Activated B cell treated with CpG ODN at 0.5 μM for 24 hours (primary cell): Measurements from ENCODE around the gene CSF2. TPM values are rescaled to one million over a fixed set of nuclear protein-coding genes. Genes with fewer than 3 reads are reported as not detected.
A peak's percentile ranks its signal among the peaks of the same experiment; 100 is the strongest.

Experiments used
- ATAC-seq: fragments of 200-7000 bp; cut with Tn5 transposase; one replicate; pipeline ENCODE4 v1.10.0; 2021; ENCODE audit warnings: low read depth, mild to moderate bottlenecking, moderate library complexity
- CTCF ChIA-PET: fragments of 350-600 bp; sonication (Branson Sonifier 250); formaldehyde crosslinking; loops from one replicate; lab custom pipeline; 2021; ENCODE audit warnings: antibody characterized with exemption; lab: Charles Lee
- POLR2A ChIA-PET: fragments of 350-600 bp; sonication (Branson Sonifier 250); formaldehyde crosslinking; loops from one replicate; lab custom pipeline; 2021; ENCODE audit warnings: antibody characterized with exemption; lab: Charles Lee
- DNase-seq: peaks from one replicate; pipeline ENCODE4 v3.0.0; 2022
- H3K27ac Mint-ChIP-seq: one replicate; pipeline ENCODE4 v1.8.0; 2020; ENCODE audit warnings: mixed read lengths
- H3K27me3 Mint-ChIP-seq: one replicate; pipeline ENCODE4 v1.8.0; 2021; ENCODE audit warnings: mixed read lengths
- H3K36me3 Mint-ChIP-seq: one replicate; pipeline ENCODE4 v1.8.0; 2021; ENCODE audit warnings: low read depth, mixed read lengths
- H3K4me1 Mint-ChIP-seq: one replicate; pipeline ENCODE4 v1.8.0; 2021; ENCODE audit warnings: mixed read lengths
- H3K4me3 Mint-ChIP-seq: one replicate; pipeline ENCODE4 v1.8.0; 2020; ENCODE audit warnings: mild to moderate bottlenecking, mixed read lengths
- H3K9me3 Mint-ChIP-seq: one replicate; pipeline ENCODE4 v1.8.0; 2020; ENCODE audit warnings: mixed read lengths
- CTCF ChIP-seq: fragments of 200-600 bp; IDR thresholded peaks from one replicate; pipeline ENCODE4 v1.8.0; 2022; ENCODE audit warnings: antibody characterized with exemption, mild to moderate bottlenecking
- intact Hi-C: fragments of 100-400 bp; cut with micrococcal nuclease; formaldehyde crosslinking; loops from one replicate; pipeline ENCODE4 v1.15.1; 2024
- total RNA-seq: library from RNA; stranded (reverse); gene quantifications from 2 replicates; pipeline ENCODE4 v1.2.3, GENCODE V29; 2022

Gene CSF2
- total RNA-seq, 1 donor from 2014 or later = not detected

GRCh38 chr5:132094393-132095076 lies 20.9 kb downstream of the CSF2 start:
- Mint-ChIP-seq H3K27me3 (no peaks in the 10 kb centered on the region), H3K9me3 (no peaks in the 10 kb centered on the region), H3K27ac (peak overlapping the region; percentile 84), H3K36me3 (no peaks in the 10 kb centered on the region), H3K4me1 (peaks cover 57% of the 10 kb centered on the region), H3K4me3 (no peak overlapping the region)
- POLR2A ChIA-PET = interaction anchor here (0.8 kb wide), 1 partner anchor 9 kb away, joined by 3 read pairs; no protein-coding TSS in a partner anchor
- intact Hi-C loops = loop anchor here (2.0 kb wide), 1 partner anchor 192 kb away; no protein-coding TSS in a partner anchor
- ATAC-seq (peak; percentile 19), DNase-seq (no peak)
- CTCF ChIA-PET = interaction anchor here (0.6 to 1.8 kb wide), 2 partner anchors 22 to 82 kb away, joined by 3 to 6 read pairs; no protein-coding TSS in a partner anchor
- TF ChIP-seq CTCF = no peak

- no peaks in the 10 kb centered on the region for H3K36me3 Mint-ChIP-seq
- intact Hi-C loops = loop anchor here (2.0 kb wide), 1 partner anchor 192 kb away; no protein-coding TSS in a partner anchor
- peak overlapping the region; percentile 84 for H3K27ac Mint-ChIP-seq
- H3K4me3 Mint-ChIP-seq = peak overlapping the region; percentile 51
- ATAC-seq (no peak), DNase-seq (no peak)
- H3K4me1 Mint-ChIP-seq = peaks cover 60% of the 10 kb centered on the region
- H3K9me3 Mint-ChIP-seq = no peaks in the 10 kb centered on the region
- H3K27me3 Mint-ChIP-seq = no peaks in the 10 kb centered on the region
- no peak for TF ChIP-seq CTCF
- CTCF ChIA-PET = interaction anchor here (0.6 to 1.8 kb wide), 2 partner anchors 23 to 82 kb away, joined by 3 to 6 read pairs; no protein-coding TSS in a partner anchor
- POLR2A ChIA-PET = interaction anchor here (0.8 kb wide), 1 partner anchor 8 kb away, joined by 3 read pairs; no protein-coding TSS in a partner anchor
Observed at GRCh38 chr5:132095077-132095410, 21.5 kb downstream of the CSF2 start.

- Mint-ChIP-seq H3K9me3 (no peaks in the 10 kb centered on the region), H3K4me3 (peak overlapping the region; percentile 51), H3K4me1 (peaks cover 63% of the 10 kb centered on the region), H3K36me3 (no peaks in the 10 kb centered on the region), H3K27ac (peak overlapping the region; percentile 84), H3K27me3 (no peaks in the 10 kb centered on the region)
- no peak for DNase-seq
- no peak for TF ChIP-seq CTCF
- intact Hi-C loops = loop anchor here (2.0 kb wide), 1 partner anchor 191 kb away; no protein-coding TSS in a partner anchor
- CTCF ChIA-PET = interaction anchor here (0.6 to 1.8 kb wide), 3 partner anchors 23 to 81 kb away, joined by 3 to 6 read pairs (median 3); no protein-coding TSS in a partner anchor
- ATAC-seq = peak; percentile 34
- POLR2A ChIA-PET = interaction anchor here (0.6 to 0.8 kb wide), 2 partner anchors 8 to 401 kb away, joined by 3 to 4 read pairs; no protein-coding TSS in a partner anchor
Observed at GRCh38 chr5:132095424-132095972, 21.9 kb downstream of the CSF2 start.

GRCh38 chr5:132096904-132097303 lies 23.3 kb downstream of the CSF2 start:
- no peak for TF ChIP-seq CTCF
- DNase-seq (no peak), ATAC-seq (no peak)
- intact Hi-C loops = no loop called here
- H3K36me3 Mint-ChIP-seq = no peaks in the 10 kb centered on the region
- no peaks in the 10 kb centered on the region for H3K9me3 Mint-ChIP-seq
- H3K27ac Mint-ChIP-seq = no peak overlapping the region
- CTCF ChIA-PET = no interaction called here
- no peaks in the 10 kb centered on the region for H3K27me3 Mint-ChIP-seq
- POLR2A ChIA-PET = interaction anchor here (0.6 kb wide), 1 partner anchor 309 kb away, joined by 4 read pairs; no protein-coding TSS in a partner anchor
- H3K4me1 Mint-ChIP-seq = peaks cover 77% of the 10 kb centered on the region
- no peak overlapping the region for H3K4me3 Mint-ChIP-seq

GRCh38 chr5:132098151-132098594 lies 24.6 kb downstream of the CSF2 start:
- no peak for TF ChIP-seq CTCF
- Mint-ChIP-seq H3K27me3 (no peaks in the 10 kb centered on the region), H3K4me1 (peaks cover 90% of the 10 kb centered on the region), H3K9me3 (no peaks in the 10 kb centered on the region), H3K4me3 (peak overlapping the region; percentile 6), H3K36me3 (no peaks in the 10 kb centered on the region), H3K27ac (peak overlapping the region; percentile 72)
- POLR2A ChIA-PET = no interaction called here
- DNase-seq = no peak
- CTCF ChIA-PET = no interaction called here
- ATAC-seq = no peak
- intact Hi-C loops = no loop called here
